Measurements from ENCODE around the gene FKRP.

Gene FKRP

DNA sequence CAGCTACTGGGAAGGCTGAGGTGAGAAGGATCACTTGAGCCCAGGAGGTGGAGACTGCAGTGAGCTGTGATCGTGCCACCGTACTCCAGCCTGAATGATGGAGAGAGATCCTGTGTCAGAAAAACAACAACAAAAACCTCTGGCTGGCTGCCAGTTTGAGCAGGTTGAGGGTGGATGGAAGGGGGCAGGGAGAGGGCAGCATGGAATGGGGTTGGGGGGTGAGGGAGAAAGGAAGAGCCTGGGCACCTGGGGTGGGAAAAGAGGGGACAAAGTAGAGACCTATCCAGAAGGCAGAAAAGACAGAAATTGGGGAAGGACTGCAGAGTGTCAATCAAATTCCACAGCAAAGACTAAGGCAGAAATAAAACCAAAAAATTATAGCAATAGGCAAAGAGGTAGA, 37.8 kb downstream of the FKRP start:
- H3K4me3 ChIP-seq = no peak overlapping the region
- H3K27ac ChIP-seq = peak overlapping the region in 1 of 2 donors; percentile 94
- no peak for DNase-seq (ENCODE audit: low spot score)
- no peak for TF ChIP-seq CTCF (IDR thresholded peaks at IDR 0.05)

GRCh38 chr19:46784262-46785053, 38.6 kb downstream of the FKRP start:
- TF ChIP-seq CTCF (IDR thresholded peaks at IDR 0.05) = no peak
- peak overlapping the region in 1 of 2 donors; percentile 94 for H3K27ac ChIP-seq
- peak; percentile 79 for DNase-seq (ENCODE audit: low spot score)
- peak overlapping the region; percentile 91 for H3K4me3 ChIP-seq

- peak overlapping the region; percentile 91 for H3K4me3 ChIP-seq
- TF ChIP-seq CTCF (IDR thresholded peaks at IDR 0.05) = no peak
- H3K27ac ChIP-seq = peak overlapping the region; percentile 94 to 95
- DNase-seq (ENCODE audit: low spot score) = no peak
Observed at GRCh38 chr19:46785054-46785979, 39.5 kb downstream of the FKRP start.

- Histone ChIP-seq H3K4me3 (peak overlapping the region; percentile 91), H3K27ac (peak overlapping the region; percentile 94 to 95)
- no peak for TF ChIP-seq CTCF (IDR thresholded peaks at IDR 0.05)
- no peak for DNase-seq (ENCODE audit: low spot score)
Observed at GRCh38 chr19:46785980-46786235, 40.1 kb downstream of the FKRP start.

DNA sequence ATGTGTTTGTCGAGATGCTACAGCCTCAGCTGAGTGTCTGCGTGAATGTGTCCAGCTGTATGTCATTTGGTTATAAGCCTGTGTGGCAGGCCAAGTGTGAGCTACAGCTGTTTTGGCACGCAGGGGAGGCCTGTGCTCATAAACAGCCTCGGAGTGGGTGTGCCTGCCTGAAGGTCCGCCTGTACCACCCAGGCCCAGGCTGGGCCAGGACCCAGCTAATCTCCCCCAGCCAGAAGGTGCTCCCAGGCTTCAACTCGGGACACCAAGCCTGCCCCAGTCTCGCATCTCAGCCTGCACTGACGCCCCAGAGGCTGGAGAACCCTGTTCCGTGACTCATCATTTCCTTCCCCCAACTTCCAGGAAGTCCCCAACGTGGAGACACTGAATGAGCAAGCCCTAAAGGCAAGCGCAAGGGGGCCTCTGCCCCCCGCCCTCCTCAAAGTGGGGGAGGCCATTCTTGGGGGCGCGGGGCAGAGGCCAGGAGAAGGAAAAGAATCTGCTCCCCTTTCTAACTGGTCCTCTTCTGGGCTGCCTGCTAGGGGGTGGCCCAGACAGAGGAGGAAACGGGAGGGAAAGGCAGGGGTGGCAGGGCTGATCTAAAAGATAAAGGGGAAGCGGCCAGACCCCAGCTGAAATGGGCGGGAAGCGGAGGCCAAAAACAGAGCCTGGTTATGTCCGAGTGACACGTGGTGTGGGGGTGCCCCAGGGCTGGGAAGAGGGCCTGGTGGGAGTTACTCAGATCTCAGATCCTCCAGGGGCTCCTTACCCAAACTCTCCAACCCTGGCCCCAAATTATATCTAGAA, 40.6 kb downstream of the FKRP start:
- Histone ChIP-seq H3K4me3 (peak overlapping the region; percentile 91), H3K27ac (peak overlapping the region; percentile 94 to 95)
- peak; percentile 90 for DNase-seq (ENCODE audit: low spot score)
- no peak for TF ChIP-seq CTCF (IDR thresholded peaks at IDR 0.05)

- TF ChIP-seq CTCF (IDR thresholded peaks at IDR 0.05) = no peak
- DNase-seq (ENCODE audit: low spot score) = no peak
Observed at GRCh38 chr19:46787040-46787330, 41.1 kb downstream of the FKRP start.

More at GRCh38 chr19:46787040-46787330, 41.1 kb downstream of the FKRP start:
- Histone ChIP-seq H3K27ac (peak overlapping the region; percentile 94 to 95), H3K4me3 (peak overlapping the region; percentile 91)

All from coronary artery (tissue), 2 donors.